Measurements from ENCODE around the gene SEZ6L.

SEZ6L gene

GRCh38 chr22:26324150-26324549 lies 154.9 kb downstream of the SEZ6L start:
- Histone ChIP-seq H2BK120ac (ENCODE audit: low read depth, low read length) (no peak overlapping the region), H3K23ac (ENCODE audit: low read depth, low read length, poor library complexity) (no peak overlapping the region), H4K8ac (ENCODE audit: low read depth, low read length) (no peak overlapping the region), H3K4me1 (ENCODE audit: control insufficient read depth in 2 of 2, insufficient read depth in 1 of 2, low read depth in 1 of 2, low read length in 2 of 2) (peaks cover 0 to 2% of the 10 kb centered on the region in 2 donors), H3K4me3 (ENCODE audit: low read length in 2 of 2) (no peak overlapping the region), H3K27ac (replicated peaks; ENCODE audit: low read length) (no peak overlapping the region), H2BK15ac (ENCODE audit: low read length) (no peak overlapping the region), H3K18ac (ENCODE audit: low read length) (no peak overlapping the region), H4K91ac (ENCODE audit: low read depth, low read length, poor library complexity) (no peak overlapping the region), H2AK5ac (ENCODE audit: low read depth, low read length) (no peak overlapping the region), H2AFZ (ENCODE audit: low read length) (no peak overlapping the region), H3K4me2 (ENCODE audit: insufficient read depth, low read length, poor library complexity, severe bottlenecking) (no peak overlapping the region), H3K36me3 (replicated peaks in 1 of 2; ENCODE audit: control insufficient read depth in 2 of 2, insufficient read depth in 2 of 2, low read length in 2 of 2) (no peaks in the 10 kb centered on the region), H3K4ac (ENCODE audit: low read length) (no peak overlapping the region), H3K79me1 (ENCODE audit: low read depth, low read length) (no peaks in the 10 kb centered on the region), H2BK5ac (ENCODE audit: low read length) (no peak overlapping the region), H3K9ac (ENCODE audit: low read depth, low read length, poor library complexity) (no peak overlapping the region), H3K9me3 (replicated peaks in 1 of 2; ENCODE audit: control insufficient read depth in 2 of 2, insufficient read depth in 1 of 2, low read depth in 1 of 2, low read length in 2 of 2) (peaks cover 0 to 3% of the 10 kb centered on the region in 2 donors), H3K14ac (ENCODE audit: low read length) (no peak overlapping the region), H2BK12ac (ENCODE audit: low read length) (no peak overlapping the region), H3K27me3 (ENCODE audit: control insufficient read depth in 3 of 3, insufficient read depth in 3 of 3, low read depth in 1 of 3, low read length in 3 of 3) (peaks cover 0 to 15% (median 0%) of the 10 kb centered on the region in 3 experiments)
- no peak for DNase-seq (ENCODE audit: low spot score)
- WGBS, 2 donors (ENCODE audit: extremely low coverage in 2 of 2, insufficient read length in 2 of 2, insufficient replicate concordance in 1 of 2) = no CpG with 5 or more reads among the region's 4 CpGs

- no peak overlapping the region for H3K9ac ChIP-seq (ENCODE audit: low read depth, low read length, poor library complexity)
- H3K27me3 ChIP-seq (ENCODE audit: control insufficient read depth in 3 of 3, insufficient read depth in 3 of 3, low read depth in 1 of 3, low read length in 3 of 3) = peaks cover 0 to 15% (median 0%) of the 10 kb centered on the region in 3 experiments
- H2BK15ac ChIP-seq (ENCODE audit: low read length) = no peak overlapping the region
- no peak for DNase-seq (ENCODE audit: low spot score)
- no peak overlapping the region for H4K91ac ChIP-seq (ENCODE audit: low read depth, low read length, poor library complexity)
- no peak overlapping the region for H3K23ac ChIP-seq (ENCODE audit: low read depth, low read length, poor library complexity)
- no peak overlapping the region for H3K18ac ChIP-seq (ENCODE audit: low read length)
- no peak overlapping the region for H2BK120ac ChIP-seq (ENCODE audit: low read depth, low read length)
- no peaks in the 10 kb centered on the region for H3K79me1 ChIP-seq (ENCODE audit: low read depth, low read length)
- no peak overlapping the region for H3K4ac ChIP-seq (ENCODE audit: low read length)
- peaks cover 0 to 2% of the 10 kb centered on the region in 2 donors for H3K4me1 ChIP-seq (ENCODE audit: control insufficient read depth in 2 of 2, insufficient read depth in 1 of 2, low read depth in 1 of 2, low read length in 2 of 2)
- no CpG with 5 or more reads among the region's 4 CpGs for WGBS, 2 donors (ENCODE audit: extremely low coverage in 2 of 2, insufficient read length in 2 of 2, insufficient replicate concordance in 1 of 2)
- no peak overlapping the region for H2BK5ac ChIP-seq (ENCODE audit: low read length)
- no peak overlapping the region for H3K27ac ChIP-seq (replicated peaks; ENCODE audit: low read length)
- no peak overlapping the region for H2BK12ac ChIP-seq (ENCODE audit: low read length)
- H3K9me3 ChIP-seq (replicated peaks in 1 of 2; ENCODE audit: control insufficient read depth in 2 of 2, insufficient read depth in 1 of 2, low read depth in 1 of 2, low read length in 2 of 2) = peaks cover 0 to 3% of the 10 kb centered on the region in 2 donors
- no peaks in the 10 kb centered on the region for H3K36me3 ChIP-seq (replicated peaks in 1 of 2; ENCODE audit: control insufficient read depth in 2 of 2, insufficient read depth in 2 of 2, low read length in 2 of 2)
- H4K8ac ChIP-seq (ENCODE audit: low read depth, low read length) = no peak overlapping the region
- no peak overlapping the region for H3K4me3 ChIP-seq (ENCODE audit: low read length in 2 of 2)
- H3K14ac ChIP-seq (ENCODE audit: low read length) = no peak overlapping the region
- H2AK5ac ChIP-seq (ENCODE audit: low read depth, low read length) = no peak overlapping the region
- no peak overlapping the region for H3K4me2 ChIP-seq (ENCODE audit: insufficient read depth, low read length, poor library complexity, severe bottlenecking)
- no peak overlapping the region for H2AFZ ChIP-seq (ENCODE audit: low read length)
Observed at GRCh38 chr22:26325641-26326040, 156.4 kb downstream of the SEZ6L start.

DNA sequence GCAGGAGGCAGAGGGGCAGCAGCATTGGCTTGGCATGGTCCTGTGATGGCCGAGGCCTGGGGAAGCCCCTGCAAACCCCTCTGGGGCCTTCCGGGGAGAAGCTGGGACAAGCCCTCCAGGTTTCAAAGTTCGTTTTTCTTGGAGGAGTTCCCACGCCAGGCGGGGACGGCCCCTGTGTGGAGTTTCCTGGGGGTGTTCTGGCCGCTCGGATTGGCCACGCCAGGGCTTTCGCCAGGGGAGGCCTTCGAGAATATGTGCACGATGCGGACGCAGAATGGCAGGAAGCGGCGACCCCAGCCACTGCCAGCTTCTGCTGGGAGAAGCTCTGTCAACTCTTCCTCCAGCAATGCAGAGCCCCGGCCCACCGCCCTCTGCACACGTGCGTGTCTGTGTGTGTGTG lies 157.5 kb downstream of the SEZ6L start:
- Histone ChIP-seq H3K4me3 (ENCODE audit: low read length in 2 of 2) (no peak overlapping the region), H2AK5ac (ENCODE audit: low read depth, low read length) (no peak overlapping the region), H3K4ac (ENCODE audit: low read length) (no peak overlapping the region), H3K4me2 (ENCODE audit: insufficient read depth, low read length, poor library complexity, severe bottlenecking) (no peak overlapping the region), H2BK120ac (ENCODE audit: low read depth, low read length) (no peak overlapping the region), H3K27ac (replicated peaks; ENCODE audit: low read length) (no peak overlapping the region), H3K4me1 (ENCODE audit: control insufficient read depth in 2 of 2, insufficient read depth in 1 of 2, low read depth in 1 of 2, low read length in 2 of 2) (peaks cover 0 to 2% of the 10 kb centered on the region in 2 donors), H2BK12ac (ENCODE audit: low read length) (no peak overlapping the region), H3K9me3 (replicated peaks in 1 of 2; ENCODE audit: control insufficient read depth in 2 of 2, insufficient read depth in 1 of 2, low read depth in 1 of 2, low read length in 2 of 2) (peaks cover 0 to 3% of the 10 kb centered on the region in 2 donors), H3K79me1 (ENCODE audit: low read depth, low read length) (no peaks in the 10 kb centered on the region), H3K27me3 (ENCODE audit: control insufficient read depth in 3 of 3, insufficient read depth in 3 of 3, low read depth in 1 of 3, low read length in 3 of 3) (peaks cover 0 to 14% (median 0%) of the 10 kb centered on the region in 3 experiments), H4K91ac (ENCODE audit: low read depth, low read length, poor library complexity) (no peak overlapping the region), H2BK5ac (ENCODE audit: low read length) (no peak overlapping the region), H3K23ac (ENCODE audit: low read depth, low read length, poor library complexity) (no peak overlapping the region), H3K14ac (ENCODE audit: low read length) (peak overlapping the region; percentile 87), H3K9ac (ENCODE audit: low read depth, low read length, poor library complexity) (no peak overlapping the region), H2AFZ (ENCODE audit: low read length) (no peak overlapping the region), H3K36me3 (replicated peaks in 1 of 2; ENCODE audit: control insufficient read depth in 2 of 2, insufficient read depth in 2 of 2, low read length in 2 of 2) (no peaks in the 10 kb centered on the region), H2BK15ac (ENCODE audit: low read length) (no peak overlapping the region), H3K18ac (ENCODE audit: low read length) (peak overlapping the region; percentile 16), H4K8ac (ENCODE audit: low read depth, low read length) (no peak overlapping the region)
- WGBS, 2 donors (ENCODE audit: extremely low coverage in 2 of 2, insufficient read length in 2 of 2, insufficient replicate concordance in 1 of 2) = no CpG with 5 or more reads among the region's 20 CpGs
- no peak for DNase-seq (ENCODE audit: low spot score)

- WGBS, 2 donors (ENCODE audit: extremely low coverage in 2 of 2, insufficient read length in 2 of 2, insufficient replicate concordance in 1 of 2) = 100% methylated on average over 2 to 4 of the region's 6 CpGs
- peak overlapping the region in 1 of 2 donors; percentile 72 for H3K4me3 ChIP-seq (ENCODE audit: low read length in 2 of 2)
- peak overlapping the region; percentile 27 for H2BK12ac ChIP-seq (ENCODE audit: low read length)
Observed at GRCh38 chr22:26327306-26327705, 158.0 kb downstream of the SEZ6L start.

More at GRCh38 chr22:26327306-26327705, 158.0 kb downstream of the SEZ6L start:
- peak overlapping the region; percentile 20 for H2AK5ac ChIP-seq (ENCODE audit: low read depth, low read length)
- peak overlapping the region; percentile 37 for H3K18ac ChIP-seq (ENCODE audit: low read length)
- H3K14ac ChIP-seq (ENCODE audit: low read length) = peak overlapping the region; percentile 87
- H2AFZ ChIP-seq (ENCODE audit: low read length) = no peak overlapping the region
- H3K9me3 ChIP-seq (replicated peaks in 1 of 2; ENCODE audit: control insufficient read depth in 2 of 2, insufficient read depth in 1 of 2, low read depth in 1 of 2, low read length in 2 of 2) = peaks cover 0 to 3% of the 10 kb centered on the region in 2 donors
- H4K8ac ChIP-seq (ENCODE audit: low read depth, low read length) = no peak overlapping the region
- H3K4me1 ChIP-seq (ENCODE audit: control insufficient read depth in 2 of 2, insufficient read depth in 1 of 2, low read depth in 1 of 2, low read length in 2 of 2) = no peaks in the 10 kb centered on the region
- DNase-seq (ENCODE audit: low spot score) = no peak
- peak overlapping the region; percentile 50 for H3K23ac ChIP-seq (ENCODE audit: low read depth, low read length, poor library complexity)
- no peak overlapping the region for H3K4ac ChIP-seq (ENCODE audit: low read length)
- H3K79me1 ChIP-seq (ENCODE audit: low read depth, low read length) = no peaks in the 10 kb centered on the region
- H3K4me2 ChIP-seq (ENCODE audit: insufficient read depth, low read length, poor library complexity, severe bottlenecking) = no peak overlapping the region
- H2BK5ac ChIP-seq (ENCODE audit: low read length) = peak overlapping the region; percentile 22
- peak overlapping the region; percentile 56 for H4K91ac ChIP-seq (ENCODE audit: low read depth, low read length, poor library complexity)
- peaks cover 0 to 9% (median 0%) of the 10 kb centered on the region in 3 experiments for H3K27me3 ChIP-seq (ENCODE audit: control insufficient read depth in 3 of 3, insufficient read depth in 3 of 3, low read depth in 1 of 3, low read length in 3 of 3)
- no peaks in the 10 kb centered on the region for H3K36me3 ChIP-seq (replicated peaks in 1 of 2; ENCODE audit: control insufficient read depth in 2 of 2, insufficient read depth in 2 of 2, low read length in 2 of 2)
- no peak overlapping the region for H2BK120ac ChIP-seq (ENCODE audit: low read depth, low read length)
- H2BK15ac ChIP-seq (ENCODE audit: low read length) = no peak overlapping the region
- peak overlapping the region; percentile 75 for H3K9ac ChIP-seq (ENCODE audit: low read depth, low read length, poor library complexity)
- H3K27ac ChIP-seq (replicated peaks; ENCODE audit: low read length) = no peak overlapping the region

Data from neuronal stem cell (in vitro differentiated cells).